Endothelial cell of umbilical vein (primary cell): ENCODE results near the gene SH3RF3. TPM values are rescaled to one million over a fixed set of nuclear protein-coding genes. Genes with fewer than 3 reads are reported as not detected.
A peak's percentile ranks its signal among the peaks of the same experiment; 100 is the strongest.

Source experiments
- BruUV-seq: library from RNA; stranded (reverse); fragments of 400-500 nt; replicated peaks from 2 replicates; lab custom pipeline; 2021; lab: Mats Ljungman, UMichigan
- CTCF ChIA-PET: fragments of 300-600, 350-600 bp; sonication (Branson Sonifier 250); formaldehyde crosslinking; loops from one replicate; lab custom pipeline; 2021; ENCODE audit warnings: antibody characterized with exemption, inconsistent platforms; lab: Charles Lee
- POLR2A ChIA-PET: fragments of 300-600, 350-600 bp; sonication (Branson Sonifier 250); formaldehyde crosslinking; loops from one replicate; lab custom pipeline; 2021; ENCODE audit warnings: antibody characterized with exemption, inconsistent platforms; lab: Charles Lee
- DNase-seq: peaks from one replicate; pipeline ENCODE4 v3.0.0-alpha.2; 2011; ENCODE audit warnings: low read depth, low spot score
- FAIRE-seq: peaks from 2 replicates; lab custom pipeline; 2011; peaks lifted over from hg19 to GRCh38; lab: Jason Lieb, UNC
- H2AFZ ChIP-seq: 2 replicates; pipeline ENCODE4 v1.6.0; 2012; ENCODE audit warnings: low read depth, low read length, control low read depth, inconsistent platforms
- H3K27ac ChIP-seq: 2 replicates; pipeline ENCODE4 v1.5.1; 2011; ENCODE audit warnings: low read depth, mild to moderate bottlenecking, control low read depth, low read length, moderate library complexity; ENCODE audit not compliant: insufficient read depth
- H3K27me3 ChIP-seq, 2 experiments: 2 replicates each; pipeline versions ENCODE4 v1.6.0 to v1.6.1; 2011; ENCODE audit warnings: low read length in 2 of 2, mixed read lengths in 1 of 2; ENCODE audit not compliant: control insufficient read depth in 2 of 2, insufficient read depth in 2 of 2
- H3K36me3 ChIP-seq, 2 experiments: 2 replicates in 1 of 2; 3 replicates in 1 of 2; pipeline ENCODE4 v1.5.1; 2011; ENCODE audit warnings: low read length in 2 of 2, mild to moderate bottlenecking in 1 of 2, moderate library complexity in 1 of 2; ENCODE audit not compliant: control insufficient read depth in 2 of 2, insufficient read depth in 2 of 2; ENCODE audit errors: extremely low read depth in 1 of 2
- H3K4me1 ChIP-seq: 3 replicates; pipeline ENCODE4 v1.5.1; 2011; ENCODE audit warnings: mild to moderate bottlenecking, low read length; ENCODE audit not compliant: control insufficient read depth, insufficient read depth; ENCODE audit errors: extremely low read depth
- H3K4me2 ChIP-seq: 2 replicates; pipeline ENCODE4 v1.6.1; 2011; ENCODE audit warnings: low read length, control low read depth, mixed read lengths; ENCODE audit not compliant: insufficient read depth
- H3K4me3 ChIP-seq, 3 experiments: fragments of 200-600 bp in 1 of 3; sonication (generic), shearing (Covaris generic) in 1 of 3; replicated peaks in 1 of 3; 2 replicates each; pipeline ENCODE4 v1.5.1; 2011 to 2016; ENCODE audit warnings: control low read depth in 3 of 3, low read length in 3 of 3, mild to moderate bottlenecking in 2 of 3, inconsistent platforms in 1 of 3, low read depth in 1 of 3, moderate library complexity in 1 of 3; ENCODE audit not compliant: insufficient read depth in 1 of 3
- H3K79me2 ChIP-seq: 2 replicates; pipeline ENCODE4 v1.6.0; 2012; ENCODE audit warnings: low read length, inconsistent platforms; ENCODE audit not compliant: control insufficient read depth, insufficient read depth
- H3K9ac ChIP-seq: replicated peaks from 2 replicates; pipeline ENCODE3; 2011; ENCODE audit warnings: low read length, control low read depth; ENCODE audit not compliant: insufficient read depth; ENCODE audit errors: extremely low read depth
- H3K9me1 ChIP-seq: replicated peaks from 3 replicates; pipeline ENCODE4 v1.6.0; 2011; ENCODE audit warnings: mild to moderate bottlenecking, low read length; ENCODE audit not compliant: control insufficient read depth, insufficient read depth; ENCODE audit errors: extremely low read depth
- H3K9me3 ChIP-seq: replicated peaks from 2 replicates; pipeline ENCODE4 v1.5.1; 2012; ENCODE audit warnings: low read length, inconsistent platforms; ENCODE audit not compliant: control insufficient read depth, insufficient read depth
- H4K20me1 ChIP-seq: replicated peaks from 2 replicates; pipeline ENCODE3; 2011; ENCODE audit warnings: mild to moderate bottlenecking, low read length; ENCODE audit not compliant: control insufficient read depth, insufficient read depth; ENCODE audit errors: extremely low read depth
- CTCF ChIP-seq, 2 donors: IDR thresholded peaks; 1 replicate in 1 of 2; 2 replicates in 1 of 2; pipeline ENCODE4 v1.5.1; 2011; ENCODE audit warnings: low read length in 2 of 2, mild to moderate bottlenecking in 2 of 2, moderate library complexity in 2 of 2, control low read depth in 1 of 2, inconsistent platforms in 1 of 2, low read depth in 1 of 2; ENCODE audit not compliant: insufficient read depth in 1 of 2; ENCODE audit errors: extremely low read depth in 1 of 2
- EZH2 ChIP-seq: IDR thresholded peaks from 2 replicates; pipeline ENCODE4 v1.6.1; 2012; ENCODE audit warnings: borderline replicate concordance, low read depth, mild to moderate bottlenecking, moderate library complexity, low read length, inconsistent platforms; ENCODE audit not compliant: severe bottlenecking
- FOS ChIP-seq: IDR thresholded peaks from 2 replicates; pipeline ENCODE4 v1.6.1; 2011; ENCODE audit warnings: mild to moderate bottlenecking, low read length, moderate library complexity, borderline replicate concordance; ENCODE audit not compliant: insufficient read depth
- GATA2 ChIP-seq: IDR thresholded peaks from 2 replicates; pipeline ENCODE4 v1.7.0; 2011; ENCODE audit warnings: low read depth, mild to moderate bottlenecking, moderate library complexity, mixed read lengths, low read length; ENCODE audit not compliant: insufficient read length, insufficient read depth
- JUN ChIP-seq: IDR thresholded peaks from 2 replicates; pipeline ENCODE4 v1.6.1; 2011; ENCODE audit warnings: borderline replicate concordance, low read depth; ENCODE audit not compliant: insufficient read length, insufficient read depth
- MAX ChIP-seq: IDR thresholded peaks from 2 replicates; pipeline ENCODE4 v1.6.1; 2011; ENCODE audit not compliant: insufficient read depth, insufficient read length
- MYC ChIP-seq: IDR thresholded peaks from one replicate; pipeline ENCODE4 v1.6.1; 2011; ENCODE audit warnings: mild to moderate bottlenecking, low read depth, low read length
- POLR2A ChIP-seq: IDR thresholded peaks from 2 replicates; pipeline ENCODE4 v1.6.1; 2012; ENCODE audit warnings: low read depth, mild to moderate bottlenecking, control low read depth, low read length
- POLR2AphosphoS5 ChIP-seq: IDR thresholded peaks from 2 replicates; pipeline ENCODE4 v1.6.1; 2012; ENCODE audit warnings: low read depth, mild to moderate bottlenecking, control low read depth, low read length, moderate library complexity; ENCODE audit not compliant: insufficient read depth
- dilution Hi-C: fragments of 300-500 bp; cut with MboI; formaldehyde crosslinking; loops from one replicate; pipeline ENCODE4 v1.15.0; 2019; ENCODE audit warnings: low sequenced_read_pairs; ENCODE audit not compliant: extremely low pct_ligation_motif_present
- intact Hi-C: fragments of 100-400 bp; cut with micrococcal nuclease; formaldehyde crosslinking; loops from one replicate; pipeline ENCODE4 v1.10.0; 2022
- polyA plus RNA-seq, 4 experiments: library from polyadenylated mRNA; depleted of rRNA in 3 of 4; stranded (reverse) in 3 of 4; unstranded in 1 of 4; fragments of >200 nt; gene quantifications; 2 replicates each; pipeline versions ENCODE4 v1.2.1 to v1.2.3, GENCODE V29; 2011 to 2012; ENCODE audit warnings: missing spikeins in 1 of 4
- total RNA-seq: library from RNA; stranded (reverse); gene quantifications from 2 replicates; pipeline ENCODE4 v1.2.3, GENCODE V29; 2021

SH3RF3 gene
- total and polyA plus RNA-seq, 2 donors (not counting 3 experiments of a cell fraction or from before 2014, with no cell fraction given): 3.8 to 14.7 TPM

- Histone ChIP-seq H3K4me2 (no peak overlapping the region), H3K4me1 (peaks cover 8% of the 10 kb centered on the region), H3K4me3 (no peak overlapping the region), H4K20me1 (no peaks in the 10 kb centered on the region), H3K27me3 (no peaks in the 10 kb centered on the region), H3K36me3 (no peaks in the 10 kb centered on the region), H2AFZ (no peak overlapping the region), H3K9me1 (no peaks in the 10 kb centered on the region), H3K9ac (no peak overlapping the region), H3K79me2 (peaks cover 2% of the 10 kb centered on the region), H3K27ac (no peak overlapping the region), H3K9me3 (no peaks in the 10 kb centered on the region)
- no peak for TF ChIP-seq CTCF (IDR thresholded peaks at IDR 0.05; ENCODE audit: extremely low read depth in 1 of 2, insufficient read depth in 1 of 2, low read depth in 1 of 2, low read length in 2 of 2)
- CTCF ChIA-PET: interaction anchor here (1.1 to 2.1 kb wide), 3 partner anchors 8 to 36 kb away, joined by 4 to 6 read pairs (median 4); no protein-coding TSS in a partner anchor
- DNase-seq: no peak
- dilution Hi-C loops: no loop called here
- no peak for FAIRE-seq
- intact Hi-C loops: no loop called here
- no TSS peak for BruUV-seq
- POLR2A ChIA-PET: no interaction called here
Measured at GRCh38 chr2:109282865-109283264, 153.9 kb downstream of the SH3RF3 start.

DNA sequence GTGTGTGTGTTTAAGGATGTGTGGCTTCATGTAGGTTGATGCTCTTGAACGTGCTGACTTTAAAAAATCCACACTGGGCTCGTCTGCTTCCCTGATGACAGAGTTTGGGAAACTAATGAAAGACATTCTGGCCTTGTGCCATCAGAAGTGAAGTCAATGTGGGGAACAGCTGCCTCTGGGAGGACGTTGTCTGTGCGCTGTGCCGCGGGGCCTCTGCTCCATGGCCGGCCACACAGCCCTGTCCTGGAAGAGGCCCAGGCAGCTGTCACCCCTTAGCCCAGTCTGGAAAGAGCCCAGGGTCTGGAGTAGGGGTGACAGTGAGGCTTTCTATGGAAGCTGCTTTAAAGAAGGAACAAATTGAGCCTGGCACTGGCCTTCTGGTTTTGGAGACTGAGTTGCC is 155.8 kb downstream of the SH3RF3 start:
- no peak overlapping the region for H2AFZ ChIP-seq
- H3K36me3 ChIP-seq: no peaks in the 10 kb centered on the region
- dilution Hi-C loops: no loop called here
- no peak overlapping the region for H3K4me2 ChIP-seq
- no peaks in the 10 kb centered on the region for H3K9me1 ChIP-seq
- H3K9me3 ChIP-seq: no peaks in the 10 kb centered on the region
- CTCF ChIA-PET: no interaction called here
- no TSS peak for BruUV-seq
- no peak overlapping the region for H3K4me3 ChIP-seq
- no peak overlapping the region for H3K27ac ChIP-seq
- no peak for TF ChIP-seq POLR2A
- TF ChIP-seq POLR2AphosphoS5: no peak
- TF ChIP-seq JUN: no peak
- TF ChIP-seq MYC: no peak
- no peak for TF ChIP-seq FOS
- TF ChIP-seq EZH2: no peak
- no peak for TF ChIP-seq GATA2
- no peak for TF ChIP-seq CTCF (IDR thresholded peaks at IDR 0.05; ENCODE audit: extremely low read depth in 1 of 2, insufficient read depth in 1 of 2, low read depth in 1 of 2, low read length in 2 of 2)
- TF ChIP-seq MAX: no peak
- peaks cover under 1% of the 10 kb centered on the region for H3K4me1 ChIP-seq
- no peak overlapping the region for H3K9ac ChIP-seq
- H4K20me1 ChIP-seq: no peaks in the 10 kb centered on the region
- POLR2A ChIA-PET: no interaction called here
- intact Hi-C loops: no loop called here
- no peaks in the 10 kb centered on the region for H3K79me2 ChIP-seq
- DNase-seq (peak; percentile 31), FAIRE-seq (peak; percentile 35)
- H3K27me3 ChIP-seq: no peaks in the 10 kb centered on the region
